HepG2 (cell line): ENCODE results near the gene STEAP1. TPM values are rescaled to one million over a fixed set of nuclear protein-coding genes. Genes with fewer than 3 reads are reported as not detected.

Source experiments
- EEA1 ChIP-seq: sonication (generic); formaldehyde crosslinking; IDR thresholded peaks from 2 replicates; pipeline ENCODE4 v1.5.1; 2020; ENCODE audit warnings: mild to moderate bottlenecking, missing genetic modification reagents, borderline replicate concordance
- ESRRA ChIP-seq: sonication (generic); formaldehyde crosslinking; IDR thresholded peaks from 2 replicates; pipeline ENCODE4 v1.5.1; 2020; ENCODE audit warnings: mild to moderate bottlenecking, low read depth, missing genetic modification reagents
- GATA4 ChIP-seq: sonication (generic); IDR thresholded peaks from 2 replicates; pipeline ENCODE4 v1.6.1; 2016; ENCODE audit warnings: antibody characterized with exemption, low read depth, borderline replicate concordance
- MAFF ChIP-seq: IDR thresholded peaks from 2 replicates; pipeline ENCODE4 v1.6.1; 2011; ENCODE audit warnings: low read depth, low read length, improper control_type of control experiment
- MTF1 ChIP-seq: sonication (generic); formaldehyde crosslinking; IDR thresholded peaks from 2 replicates; pipeline ENCODE4 v1.5.0; 2020; ENCODE audit warnings: missing genetic modification reagents
- PHF8 ChIP-seq: sonication (generic); formaldehyde crosslinking; IDR thresholded peaks from 2 replicates; pipeline ENCODE4 v1.5.0; 2020; ENCODE audit warnings: missing genetic modification reagents
- SNRNP70 ChIP-seq: fragments of 200-400 bp; formaldehyde crosslinking; IDR thresholded peaks from 2 replicates; pipeline ENCODE4 v1.6.1; 2017; ENCODE audit warnings: mild to moderate bottlenecking, low read depth, low read length, moderate library complexity
- ZKSCAN5 ChIP-seq: sonication (generic); formaldehyde crosslinking; IDR thresholded peaks from 2 replicates; pipeline ENCODE4 v1.5.1; 2020; ENCODE audit warnings: mild to moderate bottlenecking, missing genetic modification reagents
- ZNF460 ChIP-seq: sonication (generic); formaldehyde crosslinking; IDR thresholded peaks from 2 replicates; pipeline ENCODE4 v1.5.1; 2020; ENCODE audit warnings: missing genetic modification reagents, mild to moderate bottlenecking, borderline replicate concordance
- ZNF776 ChIP-seq: sonication (generic); formaldehyde crosslinking; IDR thresholded peaks from 2 replicates; pipeline ENCODE4 v1.4.0; 2020; ENCODE audit warnings: mild to moderate bottlenecking, missing genetic modification reagents
- ZNF883 ChIP-seq: sonication (generic); formaldehyde crosslinking; IDR thresholded peaks from 2 replicates; pipeline ENCODE4 v1.5.1; 2020; ENCODE audit warnings: mild to moderate bottlenecking, missing genetic modification reagents; ENCODE audit errors: not compliant biosample characterization
- polyA plus RNA-seq, 8 experiments: library from polyadenylated mRNA; depleted of rRNA in 3 of 8; stranded (reverse) in 7 of 8; unstranded in 1 of 8; fragments of >200 nt; fragmentation: Illumina TruSeq in 4 of 8; extraction: Trizol in 4 of 8; gene quantifications; 2 replicates each; pipeline versions ENCODE4 v1.2.1 to v1.2.3, GENCODE V29; 2011 to 2016; ENCODE audit warnings: low read depth in 4 of 8, missing spikeins in 1 of 8, mixed read lengths in 1 of 8; ENCODE audit not compliant: insufficient read depth in 1 of 8
- total RNA-seq, 5 experiments: library from RNA; depleted of rRNA; stranded (reverse); fragments of >200 nt; fragmentation: Illumina TruSeq; extraction: Trizol; gene quantifications; 2 replicates each; pipeline ENCODE4 v1.2.3, GENCODE V29; 2016; ENCODE audit warnings: low read depth in 1 of 5
- TF ChIP-seq, protein P1 (sequence below): sonication (generic); formaldehyde crosslinking; IDR thresholded peaks from 2 replicates; pipeline ENCODE4 v1.5.1; 2020; ENCODE audit warnings: mild to moderate bottlenecking, missing genetic modification reagents, moderate library complexity
- TF ChIP-seq, protein P2 (sequence below): IDR thresholded peaks from 2 replicates; pipeline ENCODE4 v1.6.1; 2016; ENCODE audit warnings: missing genetic modification reagents, missing compliant biosample characterization
- TF ChIP-seq, protein P3 (sequence below): sonication (generic); formaldehyde crosslinking; IDR thresholded peaks from 2 replicates; pipeline ENCODE4 v1.9.0; 2021; ENCODE audit warnings: missing genetic modification reagents, mild to moderate bottlenecking, borderline replicate concordance
- TF ChIP-seq, protein P4 (sequence below): sonication (generic); formaldehyde crosslinking; IDR thresholded peaks from 2 replicates; pipeline ENCODE4 v1.9.0; 2021; ENCODE audit warnings: missing genetic modification reagents, borderline replicate concordance
- TF ChIP-seq, protein P5 (sequence below): sonication (generic); formaldehyde crosslinking; IDR thresholded peaks from 2 replicates; pipeline ENCODE4 v1.4.0; 2020; ENCODE audit warnings: missing genetic modification reagents, mild to moderate bottlenecking, borderline replicate concordance

Gene STEAP1
- total and polyA plus RNA-seq, 2 of the 13 experiments (the other 11 are each of a cell fraction or from before 2014, with no cell fraction given) = 23.2 to 24.2 TPM

DNA sequence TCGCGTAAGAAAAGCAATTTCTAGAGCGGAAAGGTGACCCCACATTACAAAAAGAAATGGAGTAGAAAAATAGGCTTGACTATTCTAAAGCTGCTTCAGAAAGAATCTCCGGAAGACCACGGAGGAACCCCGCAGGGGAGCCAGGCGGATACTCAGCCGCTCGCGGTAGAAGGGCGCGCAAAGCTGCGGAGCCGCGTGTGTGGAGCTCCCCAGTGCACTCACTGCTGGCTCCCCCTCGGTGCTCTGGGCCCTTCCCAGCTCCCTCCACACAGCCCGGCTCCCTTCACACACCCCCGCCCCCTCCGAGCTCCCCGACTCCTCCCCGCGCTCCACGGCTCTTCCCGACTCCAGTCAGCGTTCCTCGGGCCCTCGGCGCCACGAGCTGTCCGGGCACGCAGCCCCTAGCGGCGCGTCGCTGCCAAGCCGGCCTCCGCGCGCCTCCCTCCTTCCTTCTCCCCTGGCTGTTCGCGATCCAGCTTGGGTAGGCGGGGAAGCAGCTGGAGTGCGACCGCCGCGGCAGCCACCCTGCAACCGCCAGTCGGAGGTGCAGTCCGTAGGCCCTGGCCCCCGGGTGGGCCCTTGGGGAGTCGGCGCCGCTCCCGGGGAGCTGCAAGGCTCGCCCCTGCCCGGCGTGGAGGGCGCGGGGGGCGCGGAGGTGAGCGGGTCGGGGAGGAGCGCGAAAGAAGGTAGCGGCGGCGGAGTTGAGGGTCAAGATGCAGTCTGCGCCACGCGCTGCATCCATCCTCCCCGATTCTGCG is 57.3 kb downstream of the STEAP1 start, which contains the start of gene STEAP2 (continued):
- TF ChIP-seq, protein P1, sequence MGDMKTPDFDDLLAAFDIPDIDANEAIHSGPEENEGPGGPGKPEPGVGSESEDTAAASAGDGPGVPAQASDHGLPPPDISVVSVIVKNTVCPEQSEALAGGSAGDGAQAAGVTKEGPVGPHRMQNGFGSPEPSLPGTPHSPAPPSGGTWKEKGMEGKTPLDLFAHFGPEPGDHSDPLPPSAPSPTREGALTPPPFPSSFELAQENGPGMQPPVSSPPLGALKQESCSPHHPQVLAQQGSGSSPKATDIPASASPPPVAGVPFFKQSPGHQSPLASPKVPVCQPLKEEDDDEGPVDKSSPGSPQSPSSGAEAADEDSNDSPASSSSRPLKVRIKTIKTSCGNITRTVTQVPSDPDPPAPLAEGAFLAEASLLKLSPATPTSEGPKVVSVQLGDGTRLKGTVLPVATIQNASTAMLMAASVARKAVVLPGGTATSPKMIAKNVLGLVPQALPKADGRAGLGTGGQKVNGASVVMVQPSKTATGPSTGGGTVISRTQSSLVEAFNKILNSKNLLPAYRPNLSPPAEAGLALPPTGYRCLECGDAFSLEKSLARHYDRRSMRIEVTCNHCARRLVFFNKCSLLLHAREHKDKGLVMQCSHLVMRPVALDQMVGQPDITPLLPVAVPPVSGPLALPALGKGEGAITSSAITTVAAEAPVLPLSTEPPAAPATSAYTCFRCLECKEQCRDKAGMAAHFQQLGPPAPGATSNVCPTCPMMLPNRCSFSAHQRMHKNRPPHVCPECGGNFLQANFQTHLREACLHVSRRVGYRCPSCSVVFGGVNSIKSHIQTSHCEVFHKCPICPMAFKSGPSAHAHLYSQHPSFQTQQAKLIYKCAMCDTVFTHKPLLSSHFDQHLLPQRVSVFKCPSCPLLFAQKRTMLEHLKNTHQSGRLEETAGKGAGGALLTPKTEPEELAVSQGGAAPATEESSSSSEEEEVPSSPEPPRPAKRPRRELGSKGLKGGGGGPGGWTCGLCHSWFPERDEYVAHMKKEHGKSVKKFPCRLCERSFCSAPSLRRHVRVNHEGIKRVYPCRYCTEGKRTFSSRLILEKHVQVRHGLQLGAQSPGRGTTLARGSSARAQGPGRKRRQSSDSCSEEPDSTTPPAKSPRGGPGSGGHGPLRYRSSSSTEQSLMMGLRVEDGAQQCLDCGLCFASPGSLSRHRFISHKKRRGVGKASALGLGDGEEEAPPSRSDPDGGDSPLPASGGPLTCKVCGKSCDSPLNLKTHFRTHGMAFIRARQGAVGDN (CRISPR knock-in tag) = peak; percentile 97
- peak; percentile 94 for TF ChIP-seq PHF8 (CRISPR knock-in tag)
- TF ChIP-seq, protein P2, sequence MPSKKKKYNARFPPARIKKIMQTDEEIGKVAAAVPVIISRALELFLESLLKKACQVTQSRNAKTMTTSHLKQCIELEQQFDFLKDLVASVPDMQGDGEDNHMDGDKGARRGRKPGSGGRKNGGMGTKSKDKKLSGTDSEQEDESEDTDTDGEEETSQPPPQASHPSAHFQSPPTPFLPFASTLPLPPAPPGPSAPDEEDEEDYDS (CRISPR knock-in tag) = 0 out of 2 replicates have a peak, but pooled peaks have one; percentile 49
- TF ChIP-seq ZNF460 (CRISPR knock-in tag) = no peak; the same call in 1 of the 2 replicates
- TF ChIP-seq, protein P3, sequence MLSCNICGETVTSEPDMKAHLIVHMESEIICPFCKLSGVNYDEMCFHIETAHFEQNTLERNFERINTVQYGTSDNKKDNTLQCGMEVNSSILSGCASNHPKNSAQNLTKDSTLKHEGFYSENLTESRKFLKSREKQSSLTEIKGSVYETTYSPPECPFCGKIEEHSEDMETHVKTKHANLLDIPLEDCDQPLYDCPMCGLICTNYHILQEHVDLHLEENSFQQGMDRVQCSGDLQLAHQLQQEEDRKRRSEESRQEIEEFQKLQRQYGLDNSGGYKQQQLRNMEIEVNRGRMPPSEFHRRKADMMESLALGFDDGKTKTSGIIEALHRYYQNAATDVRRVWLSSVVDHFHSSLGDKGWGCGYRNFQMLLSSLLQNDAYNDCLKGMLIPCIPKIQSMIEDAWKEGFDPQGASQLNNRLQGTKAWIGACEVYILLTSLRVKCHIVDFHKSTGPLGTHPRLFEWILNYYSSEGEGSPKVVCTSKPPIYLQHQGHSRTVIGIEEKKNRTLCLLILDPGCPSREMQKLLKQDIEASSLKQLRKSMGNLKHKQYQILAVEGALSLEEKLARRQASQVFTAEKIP (CRISPR knock-in tag) = no peak
- peak; percentile 80 for TF ChIP-seq ZKSCAN5
- TF ChIP-seq MTF1 = no peak
- no peak for TF ChIP-seq MAFF
- TF ChIP-seq ESRRA = no peak
- peak; percentile 88 for TF ChIP-seq ZNF883 (CRISPR knock-in tag)
- TF ChIP-seq EEA1 (CRISPR knock-in tag) = peak; percentile 88; the same call in 1 of the 2 replicates
- TF ChIP-seq, protein P4, sequence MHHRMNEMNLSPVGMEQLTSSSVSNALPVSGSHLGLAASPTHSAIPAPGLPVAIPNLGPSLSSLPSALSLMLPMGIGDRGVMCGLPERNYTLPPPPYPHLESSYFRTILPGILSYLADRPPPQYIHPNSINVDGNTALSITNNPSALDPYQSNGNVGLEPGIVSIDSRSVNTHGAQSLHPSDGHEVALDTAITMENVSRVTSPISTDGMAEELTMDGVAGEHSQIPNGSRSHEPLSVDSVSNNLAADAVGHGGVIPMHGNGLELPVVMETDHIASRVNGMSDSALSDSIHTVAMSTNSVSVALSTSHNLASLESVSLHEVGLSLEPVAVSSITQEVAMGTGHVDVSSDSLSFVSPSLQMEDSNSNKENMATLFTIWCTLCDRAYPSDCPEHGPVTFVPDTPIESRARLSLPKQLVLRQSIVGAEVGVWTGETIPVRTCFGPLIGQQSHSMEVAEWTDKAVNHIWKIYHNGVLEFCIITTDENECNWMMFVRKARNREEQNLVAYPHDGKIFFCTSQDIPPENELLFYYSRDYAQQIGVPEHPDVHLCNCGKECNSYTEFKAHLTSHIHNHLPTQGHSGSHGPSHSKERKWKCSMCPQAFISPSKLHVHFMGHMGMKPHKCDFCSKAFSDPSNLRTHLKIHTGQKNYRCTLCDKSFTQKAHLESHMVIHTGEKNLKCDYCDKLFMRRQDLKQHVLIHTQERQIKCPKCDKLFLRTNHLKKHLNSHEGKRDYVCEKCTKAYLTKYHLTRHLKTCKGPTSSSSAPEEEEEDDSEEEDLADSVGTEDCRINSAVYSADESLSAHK (CRISPR knock-in tag) = no peak
- TF ChIP-seq, protein P5, sequence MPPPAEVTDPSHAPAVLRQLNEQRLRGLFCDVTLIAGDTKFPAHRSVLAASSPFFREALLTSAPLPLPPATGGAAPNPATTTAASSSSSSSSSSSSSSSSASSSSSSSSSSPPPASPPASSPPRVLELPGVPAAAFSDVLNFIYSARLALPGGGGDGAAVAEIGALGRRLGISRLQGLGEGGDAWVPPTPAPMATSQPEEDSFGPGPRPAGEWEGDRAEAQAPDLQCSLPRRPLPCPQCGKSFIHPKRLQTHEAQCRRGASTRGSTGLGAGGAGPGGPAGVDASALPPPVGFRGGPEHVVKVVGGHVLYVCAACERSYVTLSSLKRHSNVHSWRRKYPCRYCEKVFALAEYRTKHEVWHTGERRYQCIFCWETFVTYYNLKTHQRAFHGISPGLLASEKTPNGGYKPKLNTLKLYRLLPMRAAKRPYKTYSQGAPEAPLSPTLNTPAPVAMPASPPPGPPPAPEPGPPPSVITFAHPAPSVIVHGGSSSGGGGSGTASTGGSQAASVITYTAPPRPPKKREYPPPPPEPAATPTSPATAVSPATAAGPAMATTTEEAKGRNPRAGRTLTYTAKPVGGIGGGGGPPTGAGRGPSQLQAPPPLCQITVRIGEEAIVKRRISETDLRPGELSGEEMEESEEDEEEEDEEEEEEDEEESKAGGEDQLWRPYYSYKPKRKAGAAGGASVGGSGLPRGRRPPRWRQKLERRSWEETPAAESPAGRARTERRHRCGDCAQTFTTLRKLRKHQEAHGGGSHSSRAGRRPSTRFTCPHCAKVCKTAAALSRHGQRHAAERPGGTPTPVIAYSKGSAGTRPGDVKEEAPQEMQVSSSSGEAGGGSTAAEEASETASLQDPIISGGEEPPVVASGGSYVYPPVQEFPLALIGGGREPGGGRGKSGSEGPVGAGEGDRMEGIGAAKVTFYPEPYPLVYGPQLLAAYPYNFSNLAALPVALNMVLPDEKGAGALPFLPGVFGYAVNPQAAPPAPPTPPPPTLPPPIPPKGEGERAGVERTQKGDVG (CRISPR knock-in tag) = peak; percentile 84; the same call in 1 of the 2 replicates
- no peak for TF ChIP-seq SNRNP70
- peak; percentile 59; the same call in 1 of the 2 replicates for TF ChIP-seq ZNF776 (CRISPR knock-in tag)
- TF ChIP-seq GATA4 = no peak
